PC-9 (cell line): ENCODE measurements around the gene PWWP2B.

Experiments
- CTCF ChIP-seq: fragments of 200-600 bp; sonication (generic); conservative IDR thresholded peaks from 2 replicates; pipeline ENCODE4 v1.6.1; 2017; ENCODE audit warnings: mixed run types, antibody characterized with exemption, mild to moderate bottlenecking, moderate library complexity
- EZH2 ChIP-seq: fragments of 200-600 bp; sonication (generic); IDR thresholded peaks from 2 replicates; pipeline ENCODE4 v1.8.0; 2017; ENCODE audit warnings: antibody characterized with exemption, low read depth

- no peak for TF ChIP-seq CTCF
- TF ChIP-seq EZH2: no peak
Measured at GRCh38 chr10:132357286-132358058, 39.5 kb upstream of the PWWP2B start.
